HG03159 (cell line): ENCODE data around the gene HSD17B13.
"Not testable (repeated sequence)": the region's sequence is repeated elsewhere in the genome, so short reads cannot be mapped to it uniquely, and the experiment has no call there.

ENCODE experiments used
- ATAC-seq: cut with Tn5 transposase; IDR thresholded peaks from one replicate; pipeline ENCODE4 v1.9.1; 2021; ENCODE audit warnings: mild to moderate bottlenecking, moderate library complexity; ENCODE audit not compliant: unreplicated experiment

The HSD17B13 gene

DNA sequence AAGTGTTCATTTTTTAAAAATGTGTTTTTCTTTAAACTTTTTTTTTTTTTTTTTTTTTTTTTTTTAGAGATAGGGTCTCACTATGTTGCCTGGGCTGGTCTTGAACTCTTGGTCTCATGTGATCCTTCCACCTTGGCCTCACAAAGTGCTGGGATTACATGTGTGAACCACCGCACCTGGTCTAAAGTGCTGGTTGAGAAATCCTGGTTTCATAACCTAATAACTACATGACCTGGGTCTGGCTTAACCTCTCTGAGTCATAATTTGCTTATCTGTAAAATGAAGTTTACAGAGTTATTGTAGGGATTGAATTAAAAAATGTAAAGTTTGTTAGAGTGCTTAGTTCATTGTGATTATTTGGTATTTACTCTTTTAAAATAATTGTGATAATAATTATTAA is 5.2 kb downstream of the HSD17B13 start:
- ATAC-seq: no peak

DNA sequence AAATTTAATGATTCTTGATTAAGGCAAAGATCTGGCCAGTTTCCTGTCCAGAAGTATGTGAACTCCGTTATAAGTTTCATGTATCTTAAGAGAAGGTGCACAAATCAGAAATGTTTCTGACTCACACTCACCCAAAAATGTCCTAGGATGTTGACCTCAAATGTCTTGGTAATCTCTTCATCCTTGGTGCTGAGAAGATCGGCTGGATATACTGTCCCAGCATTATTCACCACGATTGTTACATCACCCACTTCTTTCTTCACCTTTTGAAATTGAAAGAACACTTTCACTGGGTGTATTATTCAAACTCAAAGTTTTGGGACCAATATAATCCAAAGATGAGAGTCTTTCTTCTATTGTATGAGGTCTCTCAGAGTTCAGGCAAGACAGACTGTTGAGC is 5.7 kb downstream of the HSD17B13 start:
- ATAC-seq: no peak

DNA sequence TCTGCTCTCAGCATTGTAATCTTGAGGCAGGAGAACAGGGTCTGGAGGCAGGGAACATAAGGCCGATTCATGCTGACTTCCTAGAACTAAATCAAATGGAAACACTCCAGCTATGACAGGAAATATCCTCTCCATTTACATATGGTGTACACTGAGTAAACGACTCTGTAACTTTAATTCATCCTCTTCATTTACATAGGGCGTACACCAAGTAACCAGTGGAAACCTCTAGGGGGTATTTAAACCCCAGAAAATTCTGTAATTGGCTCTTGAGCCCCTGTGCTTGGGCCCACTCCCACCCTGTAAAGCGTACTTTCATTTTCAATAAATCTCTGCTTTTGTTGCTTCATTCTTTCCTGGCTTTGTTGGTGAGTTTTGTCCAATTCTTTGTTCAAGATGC is 7.7 kb downstream of the HSD17B13 start:
- ATAC-seq: not testable (repeated sequence)

DNA sequence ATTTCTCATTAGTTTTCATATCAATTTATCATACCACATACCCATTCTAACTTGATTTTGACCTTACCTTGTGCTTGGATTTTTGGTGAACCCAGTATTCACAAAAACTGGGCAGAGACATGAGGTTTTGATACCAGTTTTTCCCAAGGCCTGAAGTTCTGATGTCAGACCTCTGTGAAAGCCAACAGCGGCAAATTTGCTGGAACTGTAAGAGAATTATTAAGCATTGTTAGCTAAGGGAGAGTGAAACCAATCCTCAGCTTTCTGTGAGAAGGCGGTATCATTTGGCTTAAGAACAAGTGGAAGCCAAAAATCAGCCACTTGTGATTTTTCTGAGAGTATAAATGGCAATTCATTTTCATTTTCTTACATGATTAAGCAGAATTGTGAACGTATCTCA is 8.9 kb downstream of the HSD17B13 start:
- ATAC-seq: no peak

DNA sequence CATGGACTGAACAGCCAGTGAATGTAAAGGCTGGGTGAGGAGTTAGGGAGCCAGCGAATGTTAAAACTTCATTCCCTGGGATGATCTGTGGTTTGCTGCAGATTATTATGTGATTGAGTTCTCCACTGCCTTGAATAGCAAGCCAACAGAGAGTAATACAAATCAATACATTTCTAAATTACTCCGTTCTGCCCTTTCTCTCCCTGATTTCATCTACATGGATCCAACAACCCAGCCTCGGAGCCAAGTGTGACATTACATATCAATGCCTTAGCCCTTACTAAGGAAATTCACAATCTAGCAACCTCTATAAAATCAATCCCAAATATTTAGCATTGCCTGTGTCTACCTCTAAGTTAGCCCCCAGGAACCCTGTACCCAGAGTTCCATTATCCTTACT is 11.0 kb downstream of the HSD17B13 start:
- no peak for ATAC-seq

DNA sequence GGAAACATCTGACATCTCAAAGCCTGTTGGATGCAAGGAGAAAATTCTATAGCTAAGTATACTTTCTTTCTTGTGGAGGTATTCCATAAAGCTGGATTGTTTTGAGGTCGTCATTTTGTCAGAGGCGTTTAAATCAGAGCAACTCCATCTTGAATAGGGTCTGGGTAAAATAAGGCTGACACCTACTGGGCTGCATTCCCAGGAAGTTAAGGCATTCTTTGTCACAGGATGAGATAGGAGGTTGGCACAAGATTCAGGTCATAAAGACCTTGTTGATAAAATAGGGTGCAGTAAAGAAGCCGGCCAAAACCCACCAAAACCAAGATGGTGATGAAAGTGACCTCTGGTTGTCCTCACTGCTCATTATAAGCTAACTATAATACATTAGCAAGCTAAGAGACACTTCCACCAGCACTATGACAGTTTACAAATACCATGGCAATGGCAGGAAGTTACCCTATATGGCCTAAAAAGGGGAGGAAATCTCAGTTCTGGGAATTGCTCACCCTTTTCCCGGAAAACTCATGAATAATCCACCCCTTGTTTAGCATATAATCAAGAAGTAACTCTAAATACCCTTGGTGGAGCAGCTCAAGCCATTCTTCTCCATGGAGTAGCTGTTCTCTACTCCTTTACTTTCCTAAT is 11.9 kb downstream of the HSD17B13 start:
- no peak for ATAC-seq

DNA sequence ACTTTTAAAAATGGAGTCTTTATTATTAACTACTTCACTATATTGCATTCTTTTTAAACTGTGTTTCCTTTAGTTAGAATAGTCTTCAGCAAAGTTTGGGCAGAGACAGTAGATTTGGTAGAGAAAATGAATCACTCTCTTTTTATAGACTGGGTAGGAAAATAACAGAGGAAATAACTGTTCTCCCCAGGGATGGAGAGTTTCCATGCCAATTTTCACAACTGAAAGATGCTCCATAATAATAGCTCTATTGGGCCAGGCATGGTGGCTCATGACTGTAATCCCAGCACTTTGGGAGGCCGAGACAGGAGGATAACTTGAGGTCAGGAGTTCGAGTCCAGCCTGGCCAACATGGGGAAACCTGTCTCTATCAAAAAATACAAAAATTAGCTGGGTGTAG is 13.1 kb downstream of the HSD17B13 start:
- ATAC-seq: no peak

DNA sequence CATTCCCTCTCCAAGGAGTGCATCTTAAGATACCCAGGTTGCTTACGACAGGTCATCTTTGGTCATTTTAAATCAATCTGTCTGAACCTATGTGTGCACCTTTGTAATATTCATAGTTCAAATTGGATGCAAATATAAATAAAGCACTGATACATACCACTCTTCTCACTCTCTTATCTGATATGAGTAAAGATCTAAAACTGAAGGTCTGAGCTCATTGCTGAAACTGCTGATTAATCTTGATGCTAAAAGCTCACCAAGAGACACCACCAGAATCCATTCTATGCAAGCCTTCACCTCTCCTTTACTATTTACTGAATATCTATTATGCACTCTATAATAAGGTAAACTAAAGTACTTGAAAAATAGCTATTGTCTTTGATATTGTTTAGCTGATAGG is 16.6 kb downstream of the HSD17B13 start:
- no peak for ATAC-seq

DNA sequence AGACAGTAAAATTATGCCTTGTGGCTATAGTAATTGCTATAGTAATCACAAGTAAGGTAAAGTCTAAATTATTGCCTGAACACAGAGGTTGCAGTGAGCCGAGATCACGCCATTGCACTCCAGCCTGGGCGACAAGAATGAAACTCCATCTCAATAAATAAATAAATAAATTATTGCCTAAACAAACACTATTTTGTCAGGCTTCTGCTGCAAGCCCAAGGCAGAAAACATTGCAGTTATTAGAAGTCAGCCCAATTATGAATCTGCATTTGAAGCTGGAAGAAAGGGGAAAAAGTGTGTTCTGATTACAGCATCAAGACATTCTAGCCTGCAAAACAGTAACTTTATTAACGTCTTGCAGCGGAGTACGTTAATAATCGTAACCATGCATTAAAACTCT is 17.1 kb downstream of the HSD17B13 start:
- ATAC-seq: no peak

DNA sequence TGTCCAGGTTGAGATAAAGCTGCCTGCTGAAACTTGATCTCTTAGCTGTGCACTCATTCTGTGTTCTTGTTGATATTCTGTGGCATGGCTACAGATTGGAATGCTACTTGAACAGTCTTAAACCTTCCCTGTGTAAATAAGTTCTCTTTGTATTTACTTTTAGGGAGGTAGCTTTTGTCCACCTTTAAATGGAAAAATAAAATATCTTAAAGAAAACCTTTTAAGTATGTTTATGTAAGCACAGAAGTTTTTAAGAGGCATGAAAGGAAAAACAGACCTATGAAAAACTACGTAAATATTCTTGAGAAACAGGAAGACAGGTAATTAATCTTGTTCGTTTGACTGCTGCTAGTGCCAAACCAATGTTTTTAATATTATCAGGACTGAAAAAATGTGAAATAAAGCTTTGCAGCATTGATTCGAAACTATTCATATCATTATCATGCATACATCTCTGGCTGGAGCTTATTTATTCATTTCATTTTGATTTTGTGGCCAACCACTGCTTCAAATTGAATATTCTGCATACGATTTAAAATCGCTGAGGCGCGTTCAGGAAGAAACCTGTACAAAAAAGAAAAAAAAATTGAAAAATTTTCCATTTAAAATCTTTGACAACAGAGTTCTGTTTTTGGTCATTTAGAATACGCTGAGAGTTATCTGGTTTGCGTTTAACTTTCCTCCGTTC is 17.8 kb downstream of the HSD17B13 start:
- ATAC-seq: no peak

DNA sequence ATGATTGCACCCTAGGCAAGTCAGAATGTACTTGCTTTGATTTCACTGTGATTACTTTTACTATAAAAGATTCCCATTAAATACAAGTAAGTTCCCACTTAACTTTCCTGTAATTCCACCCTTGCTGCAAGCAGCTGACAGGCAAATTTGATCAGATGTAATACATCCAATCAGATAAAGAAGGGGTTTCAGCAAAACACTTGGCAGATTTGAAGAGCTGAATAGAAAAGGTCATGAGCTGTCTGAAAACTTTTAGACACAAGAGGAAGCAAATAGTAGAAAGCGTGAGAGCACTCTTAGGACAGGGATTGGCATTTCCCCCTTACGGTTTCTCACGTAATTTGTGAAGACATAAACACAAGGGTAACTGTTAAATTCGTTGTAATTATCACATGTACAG is 22.8 kb downstream of the HSD17B13 start:
- ATAC-seq: no peak

DNA sequence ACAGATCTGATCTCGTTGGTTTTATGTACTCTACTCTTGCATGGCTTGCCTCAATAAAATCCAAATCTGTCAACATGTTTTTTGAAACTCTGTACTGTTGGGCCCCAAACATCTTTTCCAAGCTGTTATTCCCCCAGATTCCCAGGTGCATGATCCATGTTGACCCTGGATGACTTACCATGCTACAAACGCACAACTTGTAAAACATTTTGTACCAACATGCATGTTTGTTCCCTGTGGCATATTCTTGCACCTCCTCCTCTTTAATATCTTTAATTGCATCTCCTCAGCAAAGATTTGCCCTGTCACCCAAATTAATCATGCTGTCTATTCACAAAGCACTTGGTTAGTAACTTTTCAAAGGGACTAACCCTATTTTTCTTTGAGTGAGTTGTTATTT is 24.3 kb downstream of the HSD17B13 start:
- no peak for ATAC-seq

DNA sequence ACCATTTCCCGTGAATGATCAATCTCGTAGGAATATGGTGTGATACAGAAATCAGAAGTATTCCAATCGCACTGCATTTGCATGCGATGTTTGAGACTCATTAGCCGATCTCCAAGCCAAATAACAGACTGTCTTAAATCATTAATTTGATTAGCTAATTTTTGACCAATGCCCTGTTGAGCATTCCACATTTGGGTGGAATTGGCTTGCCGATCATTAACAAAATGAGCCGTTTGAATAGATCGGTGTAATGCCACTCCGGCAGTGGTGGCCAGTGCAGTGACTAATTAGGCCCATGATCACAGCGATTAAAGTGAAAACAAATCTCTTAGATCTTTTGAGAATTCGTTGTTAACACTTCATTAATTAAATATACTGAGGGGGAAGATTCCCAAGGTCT is 27.8 kb downstream of the HSD17B13 start:
- ATAC-seq: not testable (repeated sequence)

DNA sequence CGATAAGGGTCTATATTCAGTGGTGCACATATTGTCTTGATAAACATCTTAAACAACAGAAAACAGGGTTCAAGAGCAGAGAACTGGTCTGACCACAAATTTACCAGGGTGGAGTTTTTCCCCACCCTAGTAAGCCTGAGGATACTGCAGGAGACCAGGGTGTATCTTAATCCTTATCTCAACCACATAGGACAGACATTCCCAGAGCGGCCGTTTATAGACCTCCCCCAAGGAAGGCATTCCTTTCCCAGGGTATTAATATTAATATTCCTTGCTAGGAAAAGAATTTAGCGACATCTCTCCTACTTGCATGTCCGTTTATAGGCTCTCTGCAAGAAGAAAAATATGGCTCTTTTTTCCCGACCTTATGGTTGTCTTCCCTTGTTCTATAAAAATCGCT is 28.8 kb downstream of the HSD17B13 start:
- ATAC-seq: not testable (repeated sequence)

DNA sequence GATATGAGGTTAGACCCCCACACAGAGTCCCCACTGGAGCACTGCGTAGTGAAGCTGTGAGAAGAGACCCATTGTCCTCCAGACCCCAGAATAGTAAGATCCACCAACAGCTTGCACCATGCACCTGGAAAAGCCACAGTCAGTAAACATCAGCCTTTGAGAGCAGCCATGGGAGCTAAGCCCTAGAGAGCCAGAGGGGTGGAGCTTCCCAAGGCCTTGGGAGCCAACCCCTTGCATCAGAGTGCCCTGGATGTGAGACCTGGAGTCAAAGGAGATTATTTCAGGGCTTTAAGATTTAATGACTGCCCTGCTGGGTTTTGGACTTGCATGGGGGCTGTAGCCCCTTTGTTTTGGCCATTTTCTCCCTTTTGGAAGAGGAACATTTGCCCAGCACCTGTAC is 35.7 kb downstream of the HSD17B13 start:
- no peak for ATAC-seq

DNA sequence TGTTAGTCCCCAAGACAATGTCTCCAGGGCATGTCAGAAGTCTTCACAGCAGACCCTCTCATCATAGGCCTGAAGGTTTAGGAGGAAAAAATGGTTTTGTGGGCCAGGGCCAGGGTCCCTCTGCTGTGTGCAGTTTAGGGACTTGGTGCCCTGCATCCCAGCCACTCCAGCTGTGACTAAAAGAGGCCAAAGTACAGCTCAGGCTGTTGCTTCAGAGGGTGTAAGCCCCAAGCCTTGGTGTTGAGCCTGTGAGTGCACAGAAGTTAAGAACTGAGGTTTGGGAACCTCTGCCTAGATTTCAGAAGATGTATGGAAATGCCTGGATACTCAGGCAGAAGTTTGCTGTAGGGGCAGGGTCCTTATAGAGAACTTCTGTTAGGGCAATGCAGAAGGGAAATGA is 38.4 kb downstream of the HSD17B13 start:
- ATAC-seq: not testable (repeated sequence)

DNA sequence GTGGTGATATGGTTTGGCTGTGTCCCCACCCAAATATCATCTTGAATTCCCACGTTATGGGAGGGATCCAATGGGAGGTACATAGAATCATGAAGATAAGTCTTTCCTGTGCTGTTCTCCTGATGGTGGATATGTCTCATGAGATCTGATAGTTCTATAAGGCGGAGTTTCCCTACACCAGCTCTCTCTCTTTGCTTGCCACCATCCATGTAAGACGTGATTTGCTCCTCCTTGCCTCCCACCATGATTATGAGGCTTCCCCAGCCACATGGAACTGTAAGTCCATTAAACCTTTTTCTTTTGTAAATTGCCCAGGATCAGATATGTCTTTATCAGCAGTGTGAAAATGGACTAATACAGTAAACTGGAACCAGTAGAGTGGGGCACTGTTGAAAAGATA is 39.5 kb downstream of the HSD17B13 start:
- ATAC-seq: no peak

DNA sequence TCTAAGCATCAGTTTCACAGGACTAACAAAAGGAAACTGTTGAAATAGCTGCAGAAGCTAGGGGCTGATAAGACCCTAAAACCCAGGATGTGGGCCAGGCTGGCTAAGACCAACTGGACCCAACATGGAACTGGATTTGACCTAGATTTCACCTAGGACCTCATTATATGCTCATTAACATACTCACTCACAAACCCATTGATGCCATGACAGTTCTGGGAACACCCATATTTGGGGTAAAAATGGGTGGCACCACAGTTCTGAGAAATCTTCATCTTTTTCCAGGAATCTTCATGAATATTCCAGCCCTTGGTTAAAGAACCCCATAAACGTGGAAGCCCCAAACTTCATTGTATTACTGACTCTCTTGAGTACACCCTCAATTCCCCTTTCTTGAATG is 41.1 kb downstream of the HSD17B13 start:
- ATAC-seq: no peak

DNA sequence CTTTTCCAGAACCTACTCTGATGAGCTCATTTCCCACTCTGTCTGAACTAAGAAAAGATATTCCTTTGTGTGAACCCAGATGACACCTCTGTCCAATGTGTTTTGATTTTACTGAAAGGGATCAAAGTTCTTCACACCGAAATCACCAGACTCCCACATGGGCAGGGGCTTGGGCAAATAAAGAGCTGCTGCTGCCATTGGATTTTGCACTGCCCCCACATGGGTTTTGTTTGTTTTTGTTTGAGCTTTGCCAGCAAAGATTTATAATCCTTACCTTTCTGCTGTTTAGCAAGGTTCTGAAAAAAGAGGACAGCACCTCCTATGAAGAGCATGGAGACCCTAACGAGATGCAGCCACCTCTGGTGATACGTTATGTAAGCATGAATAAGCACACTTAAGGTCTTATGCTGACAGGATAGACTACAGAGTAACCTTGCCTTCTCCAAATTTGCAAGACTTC is 44.3 kb downstream of the HSD17B13 start:
- ATAC-seq: no peak

DNA sequence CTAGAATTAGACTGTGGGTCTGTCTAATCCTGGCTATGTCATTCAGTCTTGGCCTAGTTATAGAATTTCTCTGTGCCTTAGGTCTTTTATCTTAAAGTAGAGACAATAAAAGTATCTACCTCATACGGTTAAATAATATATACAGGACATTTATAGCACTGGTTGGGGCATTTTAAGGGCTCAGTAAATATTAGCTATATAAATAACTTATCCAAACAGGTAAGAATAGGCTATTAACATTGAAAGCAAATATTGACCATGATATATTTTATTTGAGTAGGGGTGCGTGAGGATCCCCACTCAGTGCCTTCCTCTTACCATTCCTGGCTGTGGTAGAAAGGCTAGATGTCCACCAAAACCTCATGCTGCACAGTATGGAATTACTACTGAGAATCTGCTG is 47.4 kb downstream of the HSD17B13 start:
- no peak for ATAC-seq

DNA sequence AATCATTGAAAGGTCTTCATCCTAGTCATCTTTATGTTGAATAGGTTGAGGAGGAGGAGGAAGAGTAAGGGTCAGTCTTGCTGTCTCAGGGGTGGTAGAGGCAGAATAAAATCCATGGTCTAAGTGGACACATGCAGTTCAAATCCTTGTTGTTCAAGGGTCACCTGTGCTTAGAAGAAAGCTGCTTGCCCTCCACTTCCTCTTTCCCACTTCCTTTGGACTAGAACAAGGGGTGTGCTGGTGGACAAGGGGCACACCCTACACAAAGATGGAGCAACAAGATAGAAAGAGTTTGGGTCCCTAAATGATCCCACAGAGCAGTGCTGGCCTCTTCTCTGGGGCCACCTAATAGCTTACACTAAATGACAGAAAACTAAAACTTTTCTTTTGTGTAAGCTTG is 47.9 kb downstream of the HSD17B13 start:
- no peak for ATAC-seq

DNA sequence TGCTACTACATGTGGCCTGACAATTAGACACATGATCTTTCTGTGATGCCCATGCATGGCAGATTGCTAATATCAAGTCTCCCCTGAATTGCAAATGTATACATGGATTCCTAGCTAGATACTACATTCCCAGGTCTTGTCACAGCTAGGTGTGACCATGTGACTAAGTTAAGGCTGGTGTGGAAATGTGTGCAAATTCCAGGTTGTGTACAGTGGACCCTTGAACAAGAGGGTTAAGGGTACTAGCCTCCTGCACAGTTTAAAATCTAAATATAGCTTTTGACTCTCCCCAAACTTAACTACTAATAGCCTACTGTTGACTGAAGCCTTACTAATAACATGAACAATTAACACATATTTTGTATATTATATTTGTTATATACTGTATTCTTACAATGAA is 48.4 kb downstream of the HSD17B13 start:
- no peak for ATAC-seq

DNA sequence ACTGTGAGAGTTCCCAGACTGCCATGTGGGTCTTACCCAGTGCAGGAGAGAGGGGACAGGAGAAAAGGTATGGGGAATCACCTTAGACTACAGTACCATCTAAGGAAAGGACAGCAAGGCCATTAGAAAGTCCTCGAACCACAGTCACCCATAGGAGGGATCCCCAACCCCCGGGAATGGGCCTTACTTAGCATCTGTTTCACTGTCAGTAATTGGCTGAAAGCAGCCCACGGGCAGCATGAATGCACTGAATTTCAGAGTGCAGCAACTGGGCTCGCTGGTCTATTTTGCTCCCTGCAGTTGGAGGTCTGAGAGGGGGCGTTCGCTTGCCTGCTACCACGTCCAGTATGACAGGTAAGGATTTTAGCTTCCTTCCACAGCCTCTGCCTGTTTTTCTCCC is 51.9 kb downstream of the HSD17B13 start:
- ATAC-seq: no peak
